SK-N-SH (cell line): ENCODE measurements around the gene STIP1.

Source experiments
- CTCF ChIP-seq: fragments of 200-600 bp; sonication (generic); IDR thresholded peaks from 2 replicates; pipeline ENCODE4 v1.6.1; 2017; ENCODE audit warnings: antibody characterized with exemption, mild to moderate bottlenecking, moderate library complexity
- EP300 ChIP-seq, 2 experiments: IDR thresholded peaks; 2 replicates each; pipeline versions ENCODE4 v1.4.0 to v1.6.1; 2012; ENCODE audit warnings: borderline replicate concordance in 1 of 2, low read depth in 1 of 2, low read length in 1 of 2
- JUND ChIP-seq: IDR thresholded peaks from 2 replicates; pipeline ENCODE4 v1.4.0; 2012
- MAX ChIP-seq: IDR thresholded peaks from 2 replicates; pipeline ENCODE4 v1.4.0; 2012; ENCODE audit warnings: low read depth
- PBX3 ChIP-seq: IDR thresholded peaks from 2 replicates; pipeline ENCODE4; 2012
- POLR2AphosphoS5 ChIP-seq: IDR thresholded peaks from 2 replicates; pipeline ENCODE4 v1.6.1; 2012; ENCODE audit warnings: low read depth, low read length
- RCOR1 ChIP-seq: fragments of 150-350 bp; IDR thresholded peaks from 2 replicates; pipeline ENCODE4 v1.6.1; 2017; ENCODE audit warnings: antibody characterized with exemption, low read length
- SMC3 ChIP-seq: IDR thresholded peaks from 2 replicates; pipeline ENCODE4 v1.6.1; 2012; ENCODE audit warnings: low read depth, low read length, improper control_type of control experiment
- TCF12 ChIP-seq: IDR thresholded peaks from 2 replicates; pipeline ENCODE4 v1.4.0; 2012

DNA sequence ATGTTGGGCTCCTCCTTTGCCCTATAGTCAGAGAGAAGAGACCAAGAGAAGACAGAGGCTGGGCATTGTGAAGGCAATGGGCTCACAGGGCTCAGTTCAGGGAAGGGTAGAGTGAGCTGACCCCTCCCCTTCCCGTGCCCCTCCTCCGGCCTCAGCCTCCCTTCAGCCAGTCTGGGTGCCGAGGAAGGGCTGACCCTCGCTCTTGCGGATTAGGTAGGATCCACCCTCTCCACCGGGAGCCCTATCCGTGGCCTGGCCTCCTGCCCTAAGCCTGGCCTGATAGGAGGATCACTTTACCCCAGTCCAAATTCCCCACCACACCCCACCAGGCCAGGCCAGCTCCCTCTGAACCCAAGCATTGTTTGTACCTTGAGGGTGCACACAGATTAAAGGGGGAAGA lies 62.6 kb downstream of the STIP1 start:
- TF ChIP-seq MAX, result no peak
- no peak for TF ChIP-seq CTCF
- TF ChIP-seq PBX3, result no peak
- TF ChIP-seq TCF12, result no peak
- TF ChIP-seq EP300 (IDR thresholded peaks at IDR 0.05; ENCODE audit: borderline replicate concordance in 1 of 2, low read depth in 1 of 2, low read length in 1 of 2), result no peak
- no peak for TF ChIP-seq RCOR1
- TF ChIP-seq SMC3, result no peak
- no peak for TF ChIP-seq POLR2AphosphoS5
- TF ChIP-seq JUND, result no peak
